Stimulated activated CD4-positive, alpha-beta T cell treated with anti-CD3 and anti-CD28 coated beads, Interleukin-12 subunit alpha, Interleukin-12 subunit beta, amount 100 ng/mL, for 24 hours (primary cell): ENCODE measurements around the gene CKB.

Source experiments
- DNase-seq, 2 experiments: peaks; one replicate each; pipeline ENCODE4 v3.0.0-alpha.2; 2020; ENCODE audit warnings: low read depth in 2 of 2

The CKB gene

DNA sequence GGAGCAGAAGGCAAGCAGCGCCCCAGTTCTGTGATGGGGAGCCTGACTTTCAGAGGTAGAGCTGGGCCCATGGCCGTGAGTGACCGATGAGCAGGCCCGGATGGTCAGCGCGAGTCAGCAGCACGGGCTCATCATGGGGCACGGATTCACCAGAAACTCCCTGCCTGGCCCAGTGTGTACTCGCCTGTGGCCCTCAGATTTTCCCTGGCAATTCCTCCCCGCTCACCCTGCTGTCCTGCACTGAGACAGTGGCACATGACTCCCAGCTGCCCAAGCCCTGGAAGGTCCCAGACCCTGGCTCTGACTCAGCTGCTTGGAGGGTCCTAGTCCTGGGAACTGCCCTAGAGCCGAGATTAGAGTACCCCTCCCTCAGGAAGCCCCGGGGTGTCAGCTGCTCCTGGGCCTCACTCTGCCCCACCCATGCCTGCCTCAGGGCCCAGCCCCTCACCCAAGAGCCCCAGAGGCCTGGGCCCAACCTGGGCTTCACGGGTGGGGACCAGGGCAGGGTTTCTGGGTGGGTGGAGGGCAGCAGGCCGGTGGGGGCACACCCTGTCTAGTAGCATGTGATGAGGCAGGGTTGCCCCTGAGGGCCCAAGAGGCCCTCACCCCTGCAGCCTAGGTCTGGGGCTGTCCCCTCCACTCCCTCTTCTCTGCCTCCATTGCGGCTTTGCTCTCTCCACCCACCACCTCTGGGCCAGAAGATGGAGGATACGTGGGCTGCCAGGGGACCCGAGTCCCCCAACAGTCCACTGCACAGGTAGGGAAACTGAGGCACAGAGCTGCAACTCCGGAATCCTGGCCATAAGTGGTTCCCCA lies 14.8 kb upstream of the CKB start:
- no peak for DNase-seq

GRCh38 chr14:103536693-103537092 lies 14.1 kb upstream of the CKB start:
- no peak for DNase-seq

- DNase-seq = no peak
Observed at GRCh38 chr14:103535891-103536565, 13.4 kb upstream of the CKB start.

DNA sequence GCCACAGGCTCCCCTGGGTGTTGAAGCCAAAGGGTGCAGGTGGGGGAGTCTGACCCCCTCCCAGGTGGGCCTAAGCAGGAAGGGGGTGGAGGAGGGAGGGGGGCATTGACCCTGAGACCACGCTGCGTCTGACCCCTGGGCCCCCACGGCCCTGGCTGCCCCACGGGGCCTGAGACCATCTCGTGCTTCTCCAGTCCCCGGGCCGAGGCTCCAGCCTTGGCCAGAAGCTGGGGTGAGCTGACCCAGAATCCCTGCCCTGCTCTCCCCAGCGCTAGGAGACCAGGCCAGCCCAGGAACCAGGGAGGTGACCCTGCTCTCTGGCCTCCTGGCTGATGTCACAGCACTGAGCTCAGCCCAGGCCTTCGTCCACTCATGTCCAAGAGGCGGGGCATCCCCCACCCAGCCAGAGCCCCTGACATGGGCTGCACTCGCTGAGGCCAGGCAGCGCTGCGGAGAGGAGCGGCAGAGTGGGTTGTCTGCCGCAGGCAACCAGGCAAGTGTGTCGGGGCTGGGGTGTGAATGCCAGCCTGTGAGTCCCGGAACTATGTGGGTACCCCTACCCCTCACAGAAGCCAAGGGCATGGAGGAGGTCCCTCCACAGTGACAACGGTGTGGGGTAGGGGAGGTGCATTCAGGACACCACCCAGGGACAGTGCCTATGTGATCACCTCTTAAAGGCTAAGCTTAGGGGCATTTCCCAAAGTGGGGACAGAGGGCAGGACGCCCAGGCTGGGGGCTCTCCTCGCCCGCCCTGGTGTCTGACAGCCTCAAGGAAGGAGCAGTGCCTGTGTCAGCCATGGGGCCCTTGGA lies 12.7 kb upstream of the CKB start:
- no peak for DNase-seq

GRCh38 chr14:103534576-103535061 lies 12.0 kb upstream of the CKB start:
- DNase-seq = no peak

DNA sequence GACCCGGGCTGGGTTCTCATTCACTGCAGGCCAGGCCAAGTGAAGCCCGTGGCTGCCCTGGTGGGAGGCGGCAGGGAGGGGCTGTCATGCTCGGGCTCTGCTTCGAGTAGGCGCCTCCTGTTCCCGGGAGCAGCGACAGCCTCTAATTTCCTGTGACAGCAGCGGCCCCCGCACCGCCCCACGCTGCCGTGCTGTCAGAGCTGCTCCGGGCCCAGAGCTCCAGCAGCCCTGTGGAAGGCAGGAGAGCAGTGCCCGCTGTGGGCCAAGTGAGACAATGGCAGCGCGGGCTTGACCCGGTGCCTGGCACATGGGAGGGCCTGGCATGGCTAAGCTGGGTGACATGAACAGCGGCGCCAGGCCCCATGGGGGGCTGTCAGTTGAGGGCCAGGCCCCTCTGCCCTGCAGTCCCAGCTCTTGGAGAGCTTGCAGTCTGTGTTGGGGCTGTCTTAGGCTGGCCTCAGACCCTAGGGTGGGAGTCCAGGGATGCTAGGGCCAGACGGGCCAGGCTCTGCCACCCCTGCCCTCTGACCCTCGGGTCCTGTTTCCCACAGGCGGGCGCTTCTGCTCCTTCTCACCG lies 11.5 kb upstream of the CKB start:
- DNase-seq = no peak

DNA sequence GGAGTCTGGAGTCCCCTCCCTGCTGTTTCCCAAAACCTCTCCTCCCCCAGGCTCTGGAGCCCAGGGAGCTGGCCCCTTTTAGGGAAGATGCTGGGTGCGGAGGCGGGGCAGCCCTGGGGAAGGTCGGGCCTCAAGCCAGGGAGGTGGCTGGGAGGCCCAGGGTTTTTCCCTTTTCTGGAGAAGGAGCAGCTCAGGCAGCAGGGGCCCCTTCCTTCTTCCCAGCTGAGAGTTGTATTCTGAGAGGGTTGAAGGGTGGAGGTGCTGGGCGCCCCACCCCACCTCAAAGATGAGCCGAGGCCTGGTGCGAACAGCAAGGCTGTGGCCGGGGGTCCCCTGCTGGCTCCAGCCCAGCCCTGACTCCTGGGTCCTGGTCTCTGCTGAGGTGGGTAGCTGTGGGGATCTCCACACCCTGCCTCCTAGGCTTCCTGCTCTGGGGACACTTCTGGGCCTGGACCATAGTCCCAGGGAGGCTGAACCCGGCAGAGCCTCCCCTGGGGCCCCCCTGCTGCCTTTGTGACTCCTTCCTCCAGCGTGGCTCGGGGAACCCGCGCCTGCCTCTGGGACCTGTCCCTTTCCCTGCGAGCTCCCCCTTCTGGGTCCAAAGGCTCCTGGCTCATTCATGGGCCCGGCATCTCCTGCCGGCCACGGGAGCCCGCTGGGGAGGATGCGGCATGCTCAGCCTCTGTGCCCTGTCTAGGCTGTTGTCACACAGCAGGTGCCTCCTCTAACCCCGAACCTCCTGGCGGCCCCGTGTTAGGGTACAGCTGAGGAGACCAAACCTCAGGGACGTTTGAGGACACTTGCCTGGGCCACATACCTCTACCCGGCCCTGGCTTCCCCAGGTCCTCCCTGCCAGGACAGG lies 10.7 kb upstream of the CKB start:
- DNase-seq = no peak

DNA sequence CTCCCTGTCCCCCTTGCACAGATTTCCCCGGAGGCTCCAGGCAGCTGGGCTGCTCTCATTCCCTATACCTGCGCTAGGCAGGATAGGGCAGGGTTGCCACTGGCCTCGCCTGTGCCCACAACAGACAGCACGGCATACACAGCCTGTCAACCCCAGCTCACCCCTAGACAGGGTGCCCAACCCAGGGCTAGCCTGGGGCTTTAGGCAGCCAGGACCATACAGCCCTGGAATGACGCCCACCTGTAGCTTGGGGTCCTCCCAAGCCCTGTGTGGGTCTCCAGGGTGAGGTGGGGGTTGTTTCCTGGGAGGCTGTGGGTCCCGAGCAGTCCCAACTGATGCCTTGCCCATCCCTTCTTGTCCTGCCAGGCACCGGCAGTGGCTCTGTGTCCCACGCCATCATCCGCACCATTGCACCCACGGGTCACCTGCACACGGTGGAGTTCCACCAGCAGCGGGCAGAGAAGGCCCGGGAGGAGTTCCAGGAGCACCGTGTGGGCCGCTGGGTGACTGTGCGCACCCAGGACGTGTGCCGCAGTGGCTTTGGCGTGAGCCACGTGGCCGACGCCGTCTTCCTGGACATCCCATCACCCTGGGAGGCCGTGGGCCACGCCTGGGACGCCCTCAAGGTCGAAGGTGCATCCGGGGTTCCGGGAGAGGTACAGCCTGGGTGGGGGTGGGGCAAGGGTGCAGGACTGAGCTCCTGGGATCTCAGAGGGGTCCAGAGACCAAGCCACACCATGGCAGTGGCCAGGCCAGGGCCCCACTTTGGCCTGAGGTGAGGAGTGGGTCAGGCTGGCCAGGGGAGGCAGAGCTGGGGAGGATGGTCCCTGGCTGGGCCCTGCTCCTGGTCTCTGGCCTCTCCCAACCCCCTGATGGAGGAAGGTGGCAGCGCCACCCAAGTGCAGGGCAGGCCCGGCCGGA lies 9.8 kb upstream of the CKB start:
- no peak for DNase-seq

DNA sequence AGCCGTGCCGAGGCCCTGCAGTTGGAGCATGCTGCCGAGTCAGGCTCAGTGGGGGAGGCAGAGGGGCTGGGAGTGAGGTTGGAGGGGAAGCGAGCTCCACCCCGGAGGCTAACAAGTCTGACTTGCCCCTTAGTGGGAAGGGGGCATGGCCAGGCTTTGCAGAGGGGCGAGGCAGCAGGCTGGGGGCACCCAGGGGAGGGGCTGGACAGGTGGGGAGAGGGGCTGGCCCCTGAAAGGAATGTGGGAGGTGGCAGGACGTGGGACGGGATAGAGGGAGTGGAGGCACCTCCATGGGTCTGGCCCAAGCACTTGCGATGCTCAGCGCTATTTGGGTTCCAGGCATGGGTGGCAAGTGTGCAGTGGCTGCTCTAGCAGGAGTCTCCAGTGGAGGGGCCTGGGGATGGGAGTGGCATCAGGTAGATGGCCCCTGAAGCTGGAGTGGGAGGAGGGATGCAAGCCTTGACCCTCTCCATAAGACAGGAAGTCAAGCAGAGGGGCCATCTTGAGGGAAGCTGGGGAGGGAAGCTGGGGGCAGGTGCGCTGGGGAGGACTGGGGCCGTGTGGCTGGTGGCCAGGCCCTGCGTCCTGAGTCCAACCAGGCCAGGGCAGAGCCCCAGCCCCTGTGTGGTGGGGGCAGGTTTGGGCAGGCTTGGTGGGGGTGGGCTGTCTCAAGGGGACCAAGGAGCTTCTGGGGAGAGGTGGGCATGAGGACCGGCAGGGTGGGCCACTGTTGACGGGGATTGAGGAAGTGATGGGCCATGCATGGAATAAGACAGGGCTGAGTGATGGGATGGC lies 9.0 kb upstream of the CKB start:
- DNase-seq = no peak

GRCh38 chr14:103530831-103531230 lies 8.2 kb upstream of the CKB start:
- no peak for DNase-seq

GRCh38 chr14:103530390-103530789 lies 7.8 kb upstream of the CKB start:
- no peak for DNase-seq

- no peak for DNase-seq
Observed at GRCh38 chr14:103529383-103530365, 7.0 kb upstream of the CKB start.

GRCh38 chr14:103528587-103529382 lies 6.2 kb upstream of the CKB start, which contains the start of gene TRMT61A:
Gene TRMT61A, plus strand, starts transcription at chr14:103529196. Its CDS starts 783 bp downstream, at chr14:103529979.
- DNase-seq = peak; percentile 66 to 68

DNA sequence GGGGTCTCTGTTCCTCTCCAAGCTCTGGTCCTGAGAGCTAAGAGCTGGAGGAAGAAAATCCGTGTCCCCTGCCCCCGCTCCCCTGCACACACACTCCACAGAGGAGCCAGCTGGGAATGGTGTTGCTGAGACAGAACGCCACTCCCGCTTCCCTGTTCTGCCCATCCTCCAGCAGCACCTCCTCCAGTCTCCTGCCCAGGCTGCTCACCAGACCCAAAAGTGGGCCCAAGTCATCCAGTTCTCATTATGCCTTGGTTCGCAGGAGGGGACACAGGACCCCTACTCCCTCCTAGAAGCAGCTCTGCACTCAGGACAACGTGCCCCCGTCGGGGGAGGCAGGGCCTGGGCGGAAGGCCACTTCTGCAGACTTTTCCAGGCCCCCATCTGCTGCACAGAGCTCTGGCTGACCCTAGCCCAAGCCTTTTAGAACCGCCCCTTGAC lies 5.5 kb upstream of the CKB start:
- DNase-seq = no peak

DNA sequence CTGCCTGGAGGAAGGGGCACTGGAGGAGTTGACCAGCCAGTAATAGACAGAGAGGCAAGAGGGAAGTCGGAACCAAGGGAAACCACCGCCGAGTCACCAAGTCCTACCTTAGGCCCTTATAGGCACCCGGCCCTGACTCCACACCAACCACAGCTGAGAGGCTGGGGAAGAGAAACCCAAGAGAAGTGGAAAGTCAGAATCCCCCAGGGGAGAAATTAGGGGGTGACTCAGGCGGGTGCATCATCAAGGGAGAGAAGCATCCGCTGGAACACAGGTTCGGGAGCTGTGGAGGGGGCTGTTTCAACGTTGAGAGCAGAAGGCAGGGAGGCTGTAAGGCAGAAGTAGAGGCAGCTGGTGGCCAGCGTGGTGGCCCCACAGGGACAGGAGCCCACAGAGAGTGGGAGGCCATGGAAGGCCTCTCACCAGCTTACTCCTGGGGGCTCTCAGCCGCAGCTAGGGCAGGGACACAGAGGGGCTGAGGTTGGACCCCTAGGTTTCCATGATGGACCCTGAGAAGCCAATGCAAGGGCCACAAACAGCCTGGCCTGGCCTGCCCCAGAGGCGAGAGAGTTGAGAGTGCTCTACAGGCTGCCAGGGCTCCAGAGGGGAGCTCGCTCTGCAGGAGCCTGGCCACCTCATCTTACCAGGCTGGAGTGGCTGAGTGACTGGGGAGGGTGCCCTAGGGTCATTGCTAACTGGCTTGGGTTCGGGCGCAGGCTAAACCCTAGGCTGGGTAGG lies 4.9 kb upstream of the CKB start:
- no peak for DNase-seq

DNA sequence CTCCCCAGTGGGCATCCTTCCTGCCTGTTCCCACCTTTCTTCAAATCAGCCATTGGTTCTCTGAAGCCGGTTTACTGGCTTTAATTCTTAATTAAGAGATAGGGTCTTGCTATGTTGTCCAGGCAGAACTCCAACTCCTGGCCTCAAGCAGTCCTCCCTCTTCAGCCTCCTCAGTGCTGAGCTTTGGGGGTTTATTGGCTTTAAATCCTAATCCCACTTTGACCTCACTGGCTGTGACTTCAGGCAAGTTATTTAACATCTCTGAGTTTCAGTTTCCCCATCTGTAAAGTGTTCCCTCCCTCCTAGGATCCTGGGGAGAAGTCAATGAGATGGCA lies 4.3 kb upstream of the CKB start:
- no peak for DNase-seq
